HCT116 (cell line): ENCODE data around the gene PANX2. TPM values are rescaled to one million over a fixed set of nuclear protein-coding genes. Genes with fewer than 3 reads are reported as not detected.

ENCODE experiments used
- ATAC-seq: fragments of 200-7000 bp; cut with Tn5 transposase; 2 replicates; pipeline ENCODE4 v1.9.1; 2020; ENCODE audit warnings: mild to moderate bottlenecking, moderate library complexity
- BruUV-seq: library from RNA; stranded (reverse); fragments of 400-500 nt; replicated peaks from 2 replicates; lab custom pipeline; 2021; lab: Mats Ljungman, UMichigan
- CTCF ChIA-PET: fragments of 300-600 bp; sonication (Branson Sonifier 250); formaldehyde crosslinking; loops from one replicate; lab custom pipeline; 2021; ENCODE audit warnings: antibody characterized with exemption; lab: Charles Lee
- POLR2A ChIA-PET: fragments of 300-600, 350-600 bp; sonication (Branson Sonifier 250); formaldehyde crosslinking; loops from one replicate; lab custom pipeline; 2021; ENCODE audit warnings: antibody characterized with exemption; lab: Charles Lee
- RAD21 ChIA-PET, 2 experiments: fragments of 300-600 bp; sonication (Branson Sonifier 250); formaldehyde crosslinking; loops; one replicate each; lab custom pipeline; 2023; ENCODE audit warnings: low total read pairs in 2 of 2; ENCODE audit not compliant: uncharacterized antibody in 2 of 2, unreplicated experiment in 2 of 2, low non-redundant PET in 1 of 2; lab: Charles Lee
- DNase-seq: peaks from one replicate; pipeline ENCODE4 v3.0.0-alpha.2; 2010; ENCODE audit warnings: low read depth, low spot score
- H2AFZ ChIP-seq: fragments of 200-600 bp; shearing (Covaris generic), sonication (generic); 2 replicates; pipeline ENCODE4 v1.6.1; 2017; ENCODE audit warnings: low read depth, mixed run types, mixed read lengths, antibody characterized with exemption, low read length; ENCODE audit not compliant: poor library complexity, severe bottlenecking
- H3K27ac ChIP-seq: 2 replicates; pipeline ENCODE4 v1.5.1; 2012; ENCODE audit warnings: low read depth, low read length
- H3K27me3 ChIP-seq: fragments of 200-600 bp; sonication (generic); 2 replicates; pipeline ENCODE4 v1.6.1; 2016; ENCODE audit warnings: mixed run types, low read length, mixed read lengths; ENCODE audit not compliant: insufficient read depth
- H3K36me3 ChIP-seq, 2 experiments: fragments of 200-500 bp in 1 of 2; fragments of 200-600 bp in 1 of 2; sonication (Bioruptor generic) in 1 of 2; sonication (generic) in 1 of 2; 2 replicates each; pipeline versions ENCODE4 v1.5.1 to v1.6.1; 2014 to 2016; ENCODE audit warnings: low read length in 2 of 2, inconsistent platforms in 1 of 2, mixed read lengths in 1 of 2, mixed run types in 1 of 2; ENCODE audit not compliant: insufficient read depth in 2 of 2, control insufficient read depth in 1 of 2
- H3K4me1 ChIP-seq, 2 experiments: fragments of 200-600 bp in 1 of 2; sonication (generic) in 1 of 2; 2 replicates each; pipeline versions ENCODE4 v1.5.1 to v1.6.1; 2012 to 2017; ENCODE audit warnings: low read length in 2 of 2, inconsistent platforms in 1 of 2, mild to moderate bottlenecking in 1 of 2, mixed read lengths in 1 of 2, mixed run types in 1 of 2, moderate library complexity in 1 of 2; ENCODE audit not compliant: insufficient read depth in 2 of 2, control insufficient read depth in 1 of 2
- H3K4me2 ChIP-seq: fragments of 200-600 bp; sonication (generic); 2 replicates; pipeline ENCODE4 v1.6.1; 2017; ENCODE audit warnings: mixed run types, low read length, mixed read lengths
- H3K4me3 ChIP-seq, 2 experiments: fragments of 200-600 bp in 1 of 2; sonication (generic) in 1 of 2; replicated peaks in 1 of 2; 2 replicates each; pipeline ENCODE4 v1.5.1; 2011 to 2016; ENCODE audit warnings: low read length in 2 of 2, control low read depth in 1 of 2, low read depth in 1 of 2, mild to moderate bottlenecking in 1 of 2, mixed read lengths in 1 of 2, mixed run types in 1 of 2
- H3K79me2 ChIP-seq: fragments of 200-600 bp; sonication (generic); 2 replicates; pipeline ENCODE4 v1.6.1; 2017; ENCODE audit warnings: mild to moderate bottlenecking, mixed run types, low read length, moderate library complexity, mixed read lengths; ENCODE audit not compliant: insufficient read depth
- H3K9ac ChIP-seq: fragments of 200-600 bp; sonication (generic); 2 replicates; pipeline ENCODE4 v1.6.1; 2016; ENCODE audit warnings: low read length, mixed read lengths
- H3K9me2 ChIP-seq: fragments of 200-600 bp; sonication (generic), shearing (Covaris generic); 2 replicates; pipeline ENCODE4 v1.6.1; 2017; ENCODE audit warnings: mixed run types, mild to moderate bottlenecking, moderate library complexity; ENCODE audit not compliant: insufficient read depth
- H3K9me3 ChIP-seq, 2 experiments: fragments of 200-500 bp in 1 of 2; fragments of 200-600 bp in 1 of 2; sonication (Bioruptor generic) in 1 of 2; sonication (generic) in 1 of 2; 2 replicates each; pipeline ENCODE4 v1.6.1; 2014 to 2017; ENCODE audit warnings: low read length in 2 of 2, mixed read lengths in 2 of 2, inconsistent platforms in 1 of 2, low read depth in 1 of 2, mild to moderate bottlenecking in 1 of 2, mixed run types in 1 of 2, moderate library complexity in 1 of 2; ENCODE audit not compliant: control insufficient read depth in 1 of 2, insufficient read depth in 1 of 2
- H4K20me1 ChIP-seq: fragments of 200-600 bp; sonication (generic), shearing (Covaris generic); 2 replicates; pipeline ENCODE4 v1.6.1; 2017; ENCODE audit warnings: mixed run types, mild to moderate bottlenecking, moderate library complexity; ENCODE audit not compliant: insufficient read depth
- EGR1 ChIP-seq: IDR thresholded peaks from 2 replicates; pipeline ENCODE4 v1.6.1; 2012; ENCODE audit warnings: low read depth
- POLR2A ChIP-seq: IDR thresholded peaks from 2 replicates; pipeline ENCODE4 v1.7.0; 2011; ENCODE audit warnings: borderline replicate concordance; ENCODE audit not compliant: insufficient read depth, insufficient read length; ENCODE audit errors: extremely low read depth
- POLR2AphosphoS5 ChIP-seq: IDR thresholded peaks from 2 replicates; pipeline ENCODE4 v1.6.1; 2011; ENCODE audit warnings: mild to moderate bottlenecking, low read depth, low read length, moderate library complexity
- SP1 ChIP-seq: IDR thresholded peaks from 2 replicates; pipeline ENCODE4 v1.6.1; 2012; ENCODE audit warnings: low read depth
- YY1 ChIP-seq: IDR thresholded peaks from 2 replicates; pipeline ENCODE4 v1.6.1; 2011; ENCODE audit warnings: low read length, low read depth, moderate library complexity, mild to moderate bottlenecking; ENCODE audit not compliant: insufficient replicate concordance; ENCODE audit errors: extremely low read depth
- ZFX ChIP-seq: fragments of 450-650 bp; IDR thresholded peaks from 2 replicates; pipeline ENCODE4 v1.6.1; 2017
- intact Hi-C: fragments of 100-400 bp; cut with micrococcal nuclease; formaldehyde crosslinking; loops from 2 replicates; pipeline ENCODE4 v1.10.0; 2022
- total RNA-seq: library from RNA; stranded (reverse); gene quantifications from one replicate; pipeline ENCODE4 v1.2.1, GENCODE V29; 2021; ENCODE audit not compliant: unreplicated experiment
- TF ChIP-seq, protein P1 (sequence below): IDR thresholded peaks from 2 replicates; pipeline ENCODE4 v1.6.1; 2012
- TF ChIP-seq, protein P2 (sequence below): IDR thresholded peaks from 2 replicates; pipeline ENCODE4 v1.6.1; 2012; ENCODE audit warnings: low read depth
- TF ChIP-seq, protein P3 (sequence below): IDR thresholded peaks from 2 replicates; pipeline ENCODE4 v1.6.1; 2011; ENCODE audit warnings: mild to moderate bottlenecking, low read length, moderate library complexity; ENCODE audit not compliant: insufficient replicate concordance; ENCODE audit errors: extremely low read depth

Gene PANX2
- total RNA-seq, 1 experiment from 2014 or later: 8.0 TPM

DNA sequence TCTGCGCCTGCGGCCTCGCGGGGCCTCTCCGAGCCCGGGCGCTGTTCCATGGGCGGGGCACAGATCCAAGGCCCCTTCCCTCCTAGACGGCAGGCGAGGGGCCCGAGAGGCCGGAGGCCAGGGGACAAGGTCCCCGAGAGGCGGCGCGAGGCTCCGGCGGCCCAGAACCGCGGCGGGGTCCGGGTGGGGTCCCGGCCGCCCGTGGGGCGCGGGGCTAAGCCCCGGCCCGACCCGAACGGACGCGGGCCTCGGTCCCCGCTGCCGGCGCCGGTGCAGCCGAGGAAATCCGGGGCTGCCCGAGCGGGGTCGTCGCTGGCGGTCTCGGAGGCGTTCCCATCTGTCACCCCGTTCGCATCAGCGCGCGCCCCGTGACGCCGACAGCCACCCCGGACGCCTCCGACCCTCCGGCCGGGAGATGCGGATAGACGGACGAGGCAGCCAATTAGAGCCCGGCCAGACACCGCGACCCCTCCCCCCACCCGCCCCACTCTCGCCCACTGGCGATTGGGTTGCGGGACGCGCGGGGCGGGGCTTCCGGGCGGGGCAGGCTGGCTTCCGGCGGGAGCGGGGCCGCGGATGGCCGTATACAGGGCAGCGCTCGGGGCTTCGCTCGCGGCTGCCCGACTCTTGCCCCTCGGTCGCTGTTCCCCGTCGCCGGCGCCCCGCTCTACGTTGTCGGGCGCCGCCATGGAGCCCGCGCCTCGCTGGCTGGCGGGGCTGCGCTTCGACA lies 30.1 kb downstream of the PANX2 start, which contains the start of gene SELENOO:
SELENOO (plus strand) TSS at position 551 of the 730 bp plus-strand sequence; CDS start at position 577, 26 bp downstream.
- ATAC-seq (peak; percentile 89), DNase-seq (peak; percentile 72)
- Histone ChIP-seq H3K4me2 (peak within 1 kb of the TSS; percentile 95), H3K36me3 (peaks cover 0 to 12% of the 10 kb centered on the region in 2 experiments; a peak in 2 of 4 replicates), H3K4me1 (peaks cover 9 to 19% of the 10 kb centered on the region in 2 experiments; a peak in 3 of 4 replicates), H3K9ac (peak within 1 kb of the TSS; percentile 67), H3K9me3 (peaks cover 0 to 8% of the 10 kb centered on the region in 2 experiments; a peak in 1 of 4 replicates), H2AFZ (no peak within 1 kb of the TSS), H3K9me2 (no peaks in the 10 kb centered on the region), H3K27me3 (no peaks in the 10 kb centered on the region), H4K20me1 (no peaks in the 10 kb centered on the region), H3K27ac (peak within 1 kb of the TSS; percentile 93), H3K4me3 (peak within 1 kb of the TSS; percentile 61 to 65), H3K79me2 (peaks cover 10% of the 10 kb centered on the region)
- ChIA-PET RAD21 (no interaction called here), POLR2A (no interaction called here), CTCF (no interaction called here)
- intact Hi-C loops: loop anchor here (10.0 kb wide), 1 partner anchor 266 kb away; no protein-coding TSS in a partner anchor
- TF ChIP-seq POLR2A (peak; percentile 51), ZFX (no peak), SP1 (peak; percentile 84), YY1 (peak; percentile 80), POLR2AphosphoS5 (peak; percentile 79), EGR1 (peak; percentile 10; the same call in 1 of the 2 replicates)
- TF ChIP-seq, protein P1, sequence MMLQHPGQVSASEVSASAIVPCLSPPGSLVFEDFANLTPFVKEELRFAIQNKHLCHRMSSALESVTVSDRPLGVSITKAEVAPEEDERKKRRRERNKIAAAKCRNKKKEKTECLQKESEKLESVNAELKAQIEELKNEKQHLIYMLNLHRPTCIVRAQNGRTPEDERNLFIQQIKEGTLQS: no peak
- TF ChIP-seq, protein P2, sequence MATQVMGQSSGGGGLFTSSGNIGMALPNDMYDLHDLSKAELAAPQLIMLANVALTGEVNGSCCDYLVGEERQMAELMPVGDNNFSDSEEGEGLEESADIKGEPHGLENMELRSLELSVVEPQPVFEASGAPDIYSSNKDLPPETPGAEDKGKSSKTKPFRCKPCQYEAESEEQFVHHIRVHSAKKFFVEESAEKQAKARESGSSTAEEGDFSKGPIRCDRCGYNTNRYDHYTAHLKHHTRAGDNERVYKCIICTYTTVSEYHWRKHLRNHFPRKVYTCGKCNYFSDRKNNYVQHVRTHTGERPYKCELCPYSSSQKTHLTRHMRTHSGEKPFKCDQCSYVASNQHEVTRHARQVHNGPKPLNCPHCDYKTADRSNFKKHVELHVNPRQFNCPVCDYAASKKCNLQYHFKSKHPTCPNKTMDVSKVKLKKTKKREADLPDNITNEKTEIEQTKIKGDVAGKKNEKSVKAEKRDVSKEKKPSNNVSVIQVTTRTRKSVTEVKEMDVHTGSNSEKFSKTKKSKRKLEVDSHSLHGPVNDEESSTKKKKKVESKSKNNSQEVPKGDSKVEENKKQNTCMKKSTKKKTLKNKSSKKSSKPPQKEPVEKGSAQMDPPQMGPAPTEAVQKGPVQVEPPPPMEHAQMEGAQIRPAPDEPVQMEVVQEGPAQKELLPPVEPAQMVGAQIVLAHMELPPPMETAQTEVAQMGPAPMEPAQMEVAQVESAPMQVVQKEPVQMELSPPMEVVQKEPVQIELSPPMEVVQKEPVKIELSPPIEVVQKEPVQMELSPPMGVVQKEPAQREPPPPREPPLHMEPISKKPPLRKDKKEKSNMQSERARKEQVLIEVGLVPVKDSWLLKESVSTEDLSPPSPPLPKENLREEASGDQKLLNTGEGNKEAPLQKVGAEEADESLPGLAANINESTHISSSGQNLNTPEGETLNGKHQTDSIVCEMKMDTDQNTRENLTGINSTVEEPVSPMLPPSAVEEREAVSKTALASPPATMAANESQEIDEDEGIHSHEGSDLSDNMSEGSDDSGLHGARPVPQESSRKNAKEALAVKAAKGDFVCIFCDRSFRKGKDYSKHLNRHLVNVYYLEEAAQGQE: no peak
- TF ChIP-seq, protein P3, sequence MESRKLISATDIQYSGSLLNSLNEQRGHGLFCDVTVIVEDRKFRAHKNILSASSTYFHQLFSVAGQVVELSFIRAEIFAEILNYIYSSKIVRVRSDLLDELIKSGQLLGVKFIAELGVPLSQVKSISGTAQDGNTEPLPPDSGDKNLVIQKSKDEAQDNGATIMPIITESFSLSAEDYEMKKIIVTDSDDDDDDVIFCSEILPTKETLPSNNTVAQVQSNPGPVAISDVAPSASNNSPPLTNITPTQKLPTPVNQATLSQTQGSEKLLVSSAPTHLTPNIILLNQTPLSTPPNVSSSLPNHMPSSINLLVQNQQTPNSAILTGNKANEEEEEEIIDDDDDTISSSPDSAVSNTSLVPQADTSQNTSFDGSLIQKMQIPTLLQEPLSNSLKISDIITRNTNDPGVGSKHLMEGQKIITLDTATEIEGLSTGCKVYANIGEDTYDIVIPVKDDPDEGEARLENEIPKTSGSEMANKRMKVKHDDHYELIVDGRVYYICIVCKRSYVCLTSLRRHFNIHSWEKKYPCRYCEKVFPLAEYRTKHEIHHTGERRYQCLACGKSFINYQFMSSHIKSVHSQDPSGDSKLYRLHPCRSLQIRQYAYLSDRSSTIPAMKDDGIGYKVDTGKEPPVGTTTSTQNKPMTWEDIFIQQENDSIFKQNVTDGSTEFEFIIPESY: no peak
- BruUV-seq: no TSS peak
